GM18517 (cell line): ENCODE data around the gene ROCK2.

ENCODE experiments used
- ATAC-seq: cut with Tn5 transposase; IDR thresholded peaks from one replicate; pipeline ENCODE4 v1.9.1; 2021; ENCODE audit warnings: mild to moderate bottlenecking, moderate library complexity; ENCODE audit not compliant: unreplicated experiment

ROCK2 gene

GRCh38 chr2:11157296-11157695 is 187.1 kb downstream of the ROCK2 start:
- ATAC-seq = no peak

- no peak for ATAC-seq
Measured at GRCh38 chr2:11156396-11157075, 187.9 kb downstream of the ROCK2 start.

GRCh38 chr2:11155381-11156035 is 188.9 kb downstream of the ROCK2 start, which contains the start of gene SLC66A3:
Gene SLC66A3, plus strand, starts transcription at chr2:11155467. Its CDS starts 80 bp downstream, at chr2:11155547.
- peak; percentile 83 for ATAC-seq

DNA sequence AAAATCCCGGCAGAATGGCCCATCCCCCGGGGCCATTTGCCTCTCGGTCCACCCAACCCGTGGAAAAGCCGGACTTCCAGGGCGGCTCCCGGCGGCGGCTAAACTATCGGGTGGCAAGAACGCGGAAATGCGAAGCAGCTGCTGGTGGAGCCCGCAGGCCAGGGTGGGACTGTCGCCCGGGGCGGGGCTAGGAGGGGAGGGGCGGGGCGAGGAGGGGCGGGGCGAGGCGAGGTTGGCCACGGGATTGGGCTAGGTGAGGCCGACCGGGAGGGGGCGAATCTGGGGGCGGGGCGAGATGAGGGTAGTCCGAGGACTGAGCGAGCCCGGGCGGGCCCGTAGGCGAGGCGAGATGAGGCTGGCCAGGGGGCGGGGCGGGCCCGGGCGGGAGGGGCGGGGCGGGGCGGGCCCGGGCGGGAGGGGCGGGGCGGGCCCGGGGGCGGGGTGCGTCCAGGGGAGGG is 189.5 kb downstream of the ROCK2 start:
- peak; percentile 47 for ATAC-seq

- peak; percentile 31 for ATAC-seq
Measured at GRCh38 chr2:11154016-11154922, 190.2 kb downstream of the ROCK2 start.

GRCh38 chr2:11152591-11152990 is 191.8 kb downstream of the ROCK2 start:
- ATAC-seq = no peak

DNA sequence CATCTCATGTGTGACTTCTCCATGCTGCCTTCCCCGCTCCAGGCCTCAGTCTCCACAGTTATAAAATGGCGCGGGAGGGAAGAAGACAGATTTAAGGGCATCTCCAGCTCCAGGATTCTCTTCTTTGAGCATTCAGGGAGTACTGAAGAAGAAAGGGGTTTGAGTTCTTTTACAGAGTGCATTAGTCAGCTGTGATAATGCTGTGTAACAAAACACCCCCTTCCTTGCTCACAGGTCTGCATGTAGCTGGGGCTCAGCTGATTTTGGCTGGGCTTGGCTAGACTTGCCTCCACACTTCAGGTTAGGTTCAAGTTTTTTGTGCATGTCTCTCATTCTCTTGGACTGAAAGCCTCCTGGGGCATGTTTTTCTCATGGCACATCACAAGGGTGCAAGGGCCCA is 197.2 kb downstream of the ROCK2 start:
- no peak for ATAC-seq

GRCh38 chr2:11146076-11146475 is 198.4 kb downstream of the ROCK2 start:
- no peak for ATAC-seq

GRCh38 chr2:11145350-11145749 is 199.1 kb downstream of the ROCK2 start:
- no peak for ATAC-seq

- ATAC-seq = no peak
Measured at GRCh38 chr2:11144738-11145079, 199.7 kb downstream of the ROCK2 start.

DNA sequence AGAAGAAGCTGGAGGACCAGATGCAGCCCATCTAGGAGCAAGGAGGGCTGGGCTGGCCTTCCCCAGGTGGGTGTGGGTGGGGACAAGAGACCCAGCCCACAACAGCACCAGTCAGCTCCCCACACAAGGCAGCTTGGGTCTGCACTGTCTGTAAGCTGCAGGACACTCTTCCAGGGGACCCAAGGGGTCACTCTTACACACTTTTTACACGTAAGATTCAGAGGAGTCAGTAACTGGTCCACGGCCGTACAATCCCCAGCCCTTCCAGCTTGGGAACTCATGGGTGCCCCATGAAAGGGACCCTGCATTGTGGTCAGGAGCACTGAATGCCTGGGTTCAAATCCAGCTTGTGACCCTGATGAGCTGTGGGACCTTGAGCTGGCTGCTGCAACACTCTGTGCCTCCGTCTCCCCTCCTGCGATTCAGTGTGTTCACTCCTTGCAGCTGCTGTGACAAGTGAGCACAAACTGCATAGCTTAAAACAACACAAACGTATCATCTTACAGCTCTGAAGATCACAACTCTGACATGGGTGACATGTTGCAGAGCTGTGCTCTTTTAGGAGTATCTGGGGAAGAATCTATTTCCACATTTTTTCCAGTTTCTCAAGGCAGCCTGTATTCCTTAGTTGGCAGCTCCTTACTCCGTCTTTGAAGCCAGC is 200.2 kb downstream of the ROCK2 start:
- no peak for ATAC-seq

- no peak for ATAC-seq
Measured at GRCh38 chr2:11142987-11143386, 201.4 kb downstream of the ROCK2 start.

DNA sequence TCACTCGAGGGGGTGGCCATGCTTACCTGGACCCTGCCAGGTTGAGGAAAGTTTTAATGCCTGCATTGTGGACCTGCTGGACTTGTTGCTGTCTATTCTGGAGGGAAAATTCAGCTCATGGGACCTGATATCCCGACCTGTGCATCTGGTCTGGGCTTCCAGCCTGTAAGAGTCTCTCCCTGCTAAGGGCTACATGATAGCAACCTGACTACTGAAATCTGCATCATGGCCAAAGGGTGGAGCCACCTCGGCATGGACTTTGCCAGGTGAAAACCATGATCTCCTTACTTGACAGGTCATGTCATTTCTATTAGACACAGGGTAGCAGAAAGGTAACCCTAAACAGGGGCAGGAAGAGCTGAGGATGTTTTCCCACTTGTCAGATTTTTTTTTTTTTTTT is 202.1 kb downstream of the ROCK2 start:
- ATAC-seq = no peak

DNA sequence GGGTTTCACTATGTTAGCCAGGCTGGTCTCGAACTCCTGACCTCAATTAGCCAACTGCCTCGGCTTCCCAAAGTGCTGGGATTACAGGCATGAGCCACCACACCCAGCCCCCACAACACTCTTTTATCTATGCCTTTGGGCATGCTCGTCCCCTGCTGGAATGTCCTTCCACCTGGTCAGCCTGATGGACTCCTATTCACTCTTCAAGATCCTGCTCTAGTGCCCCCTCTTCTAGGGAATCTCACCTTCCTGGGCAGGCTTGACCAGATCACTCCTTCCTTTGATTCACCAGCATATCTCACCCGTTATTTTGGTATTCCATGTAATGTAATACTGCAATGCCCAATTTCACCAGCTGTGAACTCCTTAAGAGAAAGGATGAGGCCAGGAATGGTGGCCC is 203.1 kb downstream of the ROCK2 start:
- ATAC-seq = no peak

DNA sequence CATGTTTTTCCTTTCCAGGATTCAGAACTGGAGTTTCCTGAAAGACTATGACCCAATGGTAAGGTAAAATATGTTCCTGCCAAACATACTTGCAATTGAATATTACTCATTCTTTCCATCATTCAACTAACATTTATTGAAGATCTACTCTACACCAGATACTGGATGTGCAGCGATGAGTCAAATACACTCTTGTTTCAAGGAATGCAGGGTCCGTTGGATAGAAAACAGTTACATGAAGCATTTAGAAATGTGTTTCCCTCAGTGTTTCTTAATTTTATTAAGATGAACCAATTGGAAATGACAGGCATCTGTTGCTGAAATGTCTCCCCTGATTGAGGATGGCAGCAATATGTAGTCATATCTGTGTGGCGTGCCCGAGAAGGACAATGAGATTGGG is 203.9 kb downstream of the ROCK2 start:
- ATAC-seq = no peak

DNA sequence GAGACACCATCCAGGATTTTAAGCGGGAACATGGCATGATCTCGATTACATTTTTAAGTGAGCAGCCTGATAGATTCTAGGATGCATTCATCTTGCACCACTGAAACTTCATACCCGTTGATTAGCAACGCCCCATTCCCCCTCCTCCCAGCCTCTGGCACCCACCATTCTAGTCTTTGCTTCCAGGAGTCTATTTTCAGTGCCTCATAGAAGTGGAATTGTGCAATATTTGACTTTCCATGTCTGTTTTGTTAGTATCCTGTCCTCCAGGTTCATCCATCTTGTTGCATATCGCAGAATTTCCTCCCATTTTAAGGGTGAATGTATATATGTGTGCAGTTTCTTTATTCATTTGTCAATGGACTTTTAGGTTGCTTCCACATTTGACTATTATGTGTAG is 210.1 kb downstream of the ROCK2 start:
- no peak for ATAC-seq

DNA sequence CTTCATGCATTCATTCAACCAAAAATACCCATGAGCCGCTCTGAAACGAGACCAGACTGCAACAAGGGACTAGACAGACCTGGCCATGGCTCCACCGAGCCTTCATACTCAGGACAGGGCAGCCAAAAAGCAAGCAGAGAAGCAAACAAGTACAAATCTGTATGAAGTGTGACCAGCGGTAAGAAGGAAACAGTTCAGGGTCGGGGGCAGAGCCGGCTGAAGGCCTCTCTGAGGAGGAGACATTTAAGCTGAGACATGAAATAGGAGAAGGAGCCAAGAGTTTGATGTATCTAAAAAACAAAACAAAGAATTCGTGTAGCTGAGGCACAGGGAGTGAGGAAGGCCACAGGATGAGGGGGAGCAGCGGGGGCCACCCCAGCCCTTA is 210.5 kb downstream of the ROCK2 start:
- no peak for ATAC-seq

DNA sequence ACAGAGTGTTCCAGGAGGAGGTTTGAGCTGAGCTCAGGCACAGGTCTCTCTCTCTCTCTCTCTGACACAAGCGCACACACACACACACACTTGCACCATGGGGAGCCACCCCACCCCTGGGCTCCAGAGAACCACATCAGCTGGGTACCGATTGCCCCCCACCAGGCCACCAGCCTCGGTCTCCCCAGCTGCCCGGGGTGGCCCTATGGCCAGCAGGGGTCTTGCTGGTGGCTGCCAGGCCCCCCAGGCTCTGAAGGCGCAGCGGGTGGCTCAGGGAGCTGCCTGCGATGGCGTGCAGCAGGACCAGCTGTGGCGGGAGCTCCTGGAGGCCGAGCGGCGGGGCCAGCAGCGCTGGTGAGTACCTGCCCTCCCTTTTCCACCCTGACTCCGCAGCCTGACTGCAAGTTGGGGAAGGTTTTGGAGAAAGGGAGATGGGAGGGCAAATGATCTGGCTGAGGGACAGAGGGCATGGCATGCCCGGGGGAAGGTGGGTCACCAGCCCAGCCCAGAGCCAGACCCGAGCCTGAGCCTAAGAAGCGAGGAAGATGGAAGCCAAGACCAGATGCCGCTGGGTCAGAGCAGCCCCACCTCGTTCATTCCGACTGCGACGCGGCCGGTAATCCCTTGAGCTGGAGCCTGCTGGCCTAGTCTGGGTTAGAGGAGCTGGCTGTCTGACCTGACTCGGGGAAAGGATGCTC is 211.0 kb downstream of the ROCK2 start:
- no peak for ATAC-seq

DNA sequence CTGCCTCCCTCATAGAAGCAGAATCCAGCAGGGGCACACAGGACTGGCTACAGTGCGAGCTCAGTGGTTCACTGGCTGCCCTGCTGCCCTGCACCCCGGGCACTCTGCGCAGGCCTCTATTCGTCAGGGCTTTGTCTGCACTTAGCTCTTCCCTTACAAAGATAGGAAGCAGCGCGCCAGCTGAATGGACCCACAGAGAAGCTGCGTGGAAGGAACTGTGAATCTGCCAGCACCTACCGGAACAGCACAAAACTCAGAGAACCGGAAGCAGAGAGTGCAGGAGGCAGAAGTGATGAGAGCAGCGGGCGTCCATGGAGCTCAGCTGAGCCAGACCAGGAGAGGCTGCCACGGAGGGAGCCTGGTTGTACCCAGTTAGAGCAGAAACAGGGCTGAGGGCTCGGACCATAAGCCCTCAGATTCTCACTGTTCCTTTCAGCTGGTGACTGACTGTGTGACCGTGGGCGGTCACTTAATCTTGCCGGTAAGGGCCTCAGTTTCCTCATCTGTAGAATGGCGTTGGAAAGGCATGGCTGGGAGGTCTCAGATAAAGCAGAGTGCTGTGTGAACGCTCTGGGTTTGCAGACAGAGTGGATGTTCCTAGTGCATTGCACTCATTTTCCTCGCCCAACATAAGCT is 212.3 kb downstream of the ROCK2 start:
- ATAC-seq = no peak
